Loucy (cell line): Measurements from ENCODE around the gene CPNE2.

Source experiments
- H2AFZ ChIP-seq: fragments of 200-600 bp; sonication (generic); 2 replicates; pipeline ENCODE4 v1.6.0; 2016; ENCODE audit warnings: antibody characterized with exemption, mild to moderate bottlenecking, low read length, moderate library complexity
- H3F3A ChIP-seq: fragments of 200-600 bp; 2 replicates; pipeline ENCODE4 v1.6.0; 2016; ENCODE audit warnings: antibody characterized with exemption, low read depth, mild to moderate bottlenecking
- H3K27me3 ChIP-seq: fragments of 200-600 bp; sonication (generic); 2 replicates; pipeline ENCODE4 v1.6.1; 2014; ENCODE audit warnings: low read length, mild to moderate bottlenecking; ENCODE audit not compliant: insufficient read depth, poor library complexity, severe bottlenecking
- H3K36me3 ChIP-seq: fragments of 200-600 bp; sonication (generic); 2 replicates; pipeline ENCODE4 v1.6.1; 2016; ENCODE audit warnings: low read length; ENCODE audit not compliant: insufficient read depth
- H3K4me1 ChIP-seq: fragments of 200-600 bp; sonication (generic); 2 replicates; pipeline ENCODE4 v1.5.1; 2014; ENCODE audit warnings: low read length, mild to moderate bottlenecking; ENCODE audit not compliant: insufficient read depth, poor library complexity, severe bottlenecking
- H3K4me2 ChIP-seq: fragments of 200-600 bp; sonication (generic); 2 replicates; pipeline ENCODE4 v1.6.0; 2014; ENCODE audit warnings: antibody characterized with exemption, low read length, low read depth, mild to moderate bottlenecking; ENCODE audit not compliant: poor library complexity, severe bottlenecking
- H3K4me3 ChIP-seq: fragments of 200-600 bp; sonication (generic); 2 replicates; pipeline ENCODE4 v1.5.1; 2014; ENCODE audit warnings: low read length, mild to moderate bottlenecking, mixed read lengths; ENCODE audit not compliant: poor library complexity, severe bottlenecking
- H3K79me2 ChIP-seq: fragments of 200-600 bp; sonication (generic); 2 replicates; pipeline ENCODE4 v1.6.1; 2014; ENCODE audit warnings: low read length; ENCODE audit not compliant: insufficient read depth
- H3K9ac ChIP-seq: fragments of 200-600 bp; sonication (generic); 2 replicates; pipeline ENCODE4 v1.6.0; 2014; ENCODE audit warnings: mild to moderate bottlenecking, low read depth, low read length, moderate library complexity; ENCODE audit not compliant: poor library complexity, severe bottlenecking
- H3K9me2 ChIP-seq: fragments of 200-600 bp; sonication (generic); replicated peaks from 2 replicates; pipeline ENCODE4 v1.6.1; 2016; ENCODE audit warnings: low read depth, low read length, mixed read lengths
- H3K9me3 ChIP-seq: fragments of 200-600 bp; sonication (generic); 2 replicates; pipeline ENCODE4 v1.6.1; 2014; ENCODE audit warnings: mild to moderate bottlenecking, antibody characterized with exemption, low read length, low read depth; ENCODE audit not compliant: insufficient read depth
- H4K20me1 ChIP-seq: fragments of 200-600 bp; sonication (generic); 2 replicates; pipeline ENCODE4 v1.6.0; 2014; ENCODE audit warnings: antibody characterized with exemption, low read length, mild to moderate bottlenecking; ENCODE audit not compliant: insufficient read depth, poor library complexity, severe bottlenecking
- CTCF ChIP-seq: fragments of 200-600 bp; sonication (generic); conservative IDR thresholded peaks from 2 replicates; pipeline ENCODE4 v1.5.1; 2014; ENCODE audit warnings: mild to moderate bottlenecking, antibody characterized with exemption, low read length
- EZH2phosphoT487 ChIP-seq: fragments of 200-600 bp; IDR thresholded peaks from 2 replicates; pipeline ENCODE4 v1.6.1; 2018; ENCODE audit warnings: antibody characterized with exemption, mild to moderate bottlenecking, moderate library complexity, borderline replicate concordance

The CPNE2 gene

GRCh38 chr16:57138281-57138935 lies 46.0 kb downstream of the CPNE2 start:
- no peak overlapping the region for H3K4me2 ChIP-seq

DNA sequence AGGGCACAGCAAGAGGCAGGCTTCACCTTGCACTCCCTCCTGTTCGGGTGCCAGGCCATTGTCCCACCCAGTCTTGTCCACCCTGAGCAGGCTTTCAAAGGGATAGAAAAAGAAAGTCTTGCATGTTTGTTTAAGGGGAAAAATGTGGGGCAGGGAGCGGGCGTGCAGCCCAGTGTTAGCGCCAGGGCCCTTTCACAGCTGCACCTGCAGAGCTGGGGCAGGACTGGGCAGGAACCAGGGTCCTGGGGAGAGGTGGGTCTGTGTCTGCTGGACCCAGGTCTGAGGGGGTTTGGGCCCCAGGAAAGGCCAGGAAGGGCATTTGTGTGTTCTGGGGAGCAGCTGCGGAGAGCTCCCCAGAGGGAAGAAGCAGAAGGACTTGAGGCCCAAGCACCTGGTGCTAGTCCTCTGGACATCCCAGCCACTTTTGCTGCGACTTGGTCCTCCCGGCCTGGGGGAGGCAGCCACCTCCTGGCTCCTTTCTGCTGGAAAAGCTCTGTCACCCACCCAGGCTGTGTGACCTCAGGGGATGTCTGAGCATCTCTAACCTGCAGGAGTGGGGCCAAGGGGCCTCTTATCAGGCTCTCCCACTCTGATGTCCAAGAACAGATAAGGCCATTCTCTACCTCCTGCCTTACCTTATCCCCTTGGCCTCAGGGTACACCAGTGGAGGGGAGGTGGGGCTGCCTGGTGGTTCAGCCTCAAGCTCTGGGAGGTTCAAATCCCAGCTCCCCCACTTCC lies 48.7 kb downstream of the CPNE2 start:
- peaks cover 60% of the 10 kb centered on the region for H3K4me1 ChIP-seq
- TF ChIP-seq EZH2phosphoT487: no peak
- TF ChIP-seq CTCF: no peak
- peak overlapping the region; percentile 78 for H3K4me2 ChIP-seq

More at GRCh38 chr16:57138281-57138935, 46.0 kb downstream of the CPNE2 start:
- Histone ChIP-seq H3K79me2 (peaks cover 3% of the 10 kb centered on the region; the same call in 1 of the 2 replicates), H3K9me3 (no peaks in the 10 kb centered on the region), H3K4me3 (no peak overlapping the region), H4K20me1 (no peaks in the 10 kb centered on the region), H2AFZ (no peak overlapping the region), H3K36me3 (peaks cover 7% of the 10 kb centered on the region; the same call in 1 of the 2 replicates), H3F3A (peaks cover 9% of the 10 kb centered on the region), H3K27me3 (no peaks in the 10 kb centered on the region), H3K4me1 (peaks cover 58% of the 10 kb centered on the region), H3K9ac (no peak overlapping the region), H3K9me2 (no peaks in the 10 kb centered on the region)
- TF ChIP-seq CTCF (no peak), EZH2phosphoT487 (no peak)

GRCh38 chr16:57141822-57142631 lies 49.6 kb downstream of the CPNE2 start:
- H4K20me1 ChIP-seq: no peaks in the 10 kb centered on the region
- peak overlapping the region; percentile 78 for H3K4me2 ChIP-seq
- peaks cover 23% of the 10 kb centered on the region; the same call in 1 of the 2 replicates for H3K79me2 ChIP-seq
- H3K27me3 ChIP-seq: no peaks in the 10 kb centered on the region
- peaks cover 67% of the 10 kb centered on the region for H3K4me1 ChIP-seq
- TF ChIP-seq EZH2phosphoT487 (no peak), CTCF (no peak)
- H3K9me2 ChIP-seq: no peaks in the 10 kb centered on the region
- no peak overlapping the region for H2AFZ ChIP-seq
- peaks cover 6% of the 10 kb centered on the region; the same call in 1 of the 2 replicates for H3K36me3 ChIP-seq
- H3K4me3 ChIP-seq: peak overlapping the region; percentile 48
- H3K9me3 ChIP-seq: no peaks in the 10 kb centered on the region
- peak overlapping the region; percentile 75 for H3K9ac ChIP-seq
- peaks cover 9% of the 10 kb centered on the region for H3F3A ChIP-seq

More for the DNA sequence above, 48.7 kb downstream of the CPNE2 start:
- H3K4me3 ChIP-seq: peak overlapping the region; percentile 48
- H3F3A ChIP-seq: peaks cover 9% of the 10 kb centered on the region
- no peaks in the 10 kb centered on the region for H4K20me1 ChIP-seq
- H2AFZ ChIP-seq: no peak overlapping the region
- H3K36me3 ChIP-seq: peaks cover 7% of the 10 kb centered on the region; the same call in 1 of the 2 replicates
- H3K79me2 ChIP-seq: peaks cover 22% of the 10 kb centered on the region; the same call in 1 of the 2 replicates
- no peaks in the 10 kb centered on the region for H3K27me3 ChIP-seq
- peak overlapping the region; percentile 75 for H3K9ac ChIP-seq
- H3K9me3 ChIP-seq: no peaks in the 10 kb centered on the region
- H3K9me2 ChIP-seq: no peaks in the 10 kb centered on the region
